ENCODE measurements around the gene DNAJC5G.

DNAJC5G gene

GRCh38 chr2:27275211-27276150 is at the start of gene DNAJC5G:
Gene DNAJC5G, plus strand, starts transcription at chr2:27275433. Its CDS starts 1,296 bp downstream, at chr2:27276729.
- no peak for DNase-seq (ENCODE audit: low spot score)

GRCh38 chr2:27225526-27225925 is 49.7 kb upstream of the DNAJC5G start:
- DNase-seq (ENCODE audit: low spot score), result no peak

- DNase-seq (ENCODE audit: low spot score), result no peak
Observed at GRCh38 chr2:27227501-27227900, 47.7 kb upstream of the DNAJC5G start.

GRCh38 chr2:27231921-27232320 is 43.3 kb upstream of the DNAJC5G start:
- DNase-seq (ENCODE audit: low spot score), result no peak

GRCh38 chr2:27233341-27233740 is 41.9 kb upstream of the DNAJC5G start:
- DNase-seq (ENCODE audit: low spot score), result no peak

- no peak for DNase-seq (ENCODE audit: low spot score)
Observed at GRCh38 chr2:27236136-27236535, 39.1 kb upstream of the DNAJC5G start.

GRCh38 chr2:27236626-27237025 is 38.6 kb upstream of the DNAJC5G start:
- DNase-seq (ENCODE audit: low spot score), result no peak

GRCh38 chr2:27237341-27237945 is 37.8 kb upstream of the DNAJC5G start:
- DNase-seq (ENCODE audit: low spot score), result no peak

- no peak for DNase-seq (ENCODE audit: low spot score)
Observed at GRCh38 chr2:27238976-27239375, 36.3 kb upstream of the DNAJC5G start.

GRCh38 chr2:27240406-27240805 is 34.8 kb upstream of the DNAJC5G start:
- no peak for DNase-seq (ENCODE audit: low spot score)

GRCh38 chr2:27241761-27242613 is 33.2 kb upstream of the DNAJC5G start:
- no peak for DNase-seq (ENCODE audit: low spot score)

- DNase-seq (ENCODE audit: low spot score), result no peak
Observed at GRCh38 chr2:27242614-27242951, 32.6 kb upstream of the DNAJC5G start.

- DNase-seq (ENCODE audit: low spot score), result no peak
Observed at GRCh38 chr2:27243391-27244130, 31.7 kb upstream of the DNAJC5G start.

- DNase-seq (ENCODE audit: low spot score), result no peak
Observed at GRCh38 chr2:27245116-27245515, 30.1 kb upstream of the DNAJC5G start.

- DNase-seq (ENCODE audit: low spot score), result no peak
Observed at GRCh38 chr2:27245626-27246025, 29.6 kb upstream of the DNAJC5G start.

GRCh38 chr2:27247893-27248292 is 27.3 kb upstream of the DNAJC5G start:
- DNase-seq (ENCODE audit: low spot score), result no peak

- no peak for DNase-seq (ENCODE audit: low spot score)
Observed at GRCh38 chr2:27249159-27249890, 25.9 kb upstream of the DNAJC5G start.

GRCh38 chr2:27249891-27250651 is 25.2 kb upstream of the DNAJC5G start:
- DNase-seq (ENCODE audit: low spot score), result peak; percentile 50

- DNase-seq (ENCODE audit: low spot score), result no peak
Observed at GRCh38 chr2:27250652-27251379, 24.4 kb upstream of the DNAJC5G start.

GRCh38 chr2:27251766-27252165 is 23.5 kb upstream of the DNAJC5G start:
- no peak for DNase-seq (ENCODE audit: low spot score)
